ENCODE data around the gene LRP3. TPM values are rescaled to one million over a fixed set of nuclear protein-coding genes. Genes with fewer than 3 reads are reported as not detected.

Gene LRP3
- total and polyA plus RNA-seq, 2 donors (not counting 1 experiment from before 2014, with no cell fraction given): 0.10 TPM; not detected in 1

GRCh38 chr19:33235996-33236350, 41.8 kb downstream of the LRP3 start:
- Mint-ChIP-seq H3K4me1 (peaks cover 6% of the 10 kb centered on the region), H3K4me3 (no peak overlapping the region), H3K9me3 (ENCODE audit: insufficient read depth) (no peaks in the 10 kb centered on the region), H3K27me3 (peaks cover 7% of the 10 kb centered on the region), H3K27ac (no peak overlapping the region)
- Histone ChIP-seq H3K27me3 (replicated peaks in 1 of 4; ENCODE audit: control extremely low read depth in 1 of 4, control insufficient read depth in 3 of 4, insufficient read depth in 4 of 4, low read length in 3 of 4) (peaks cover 0 to 5% (median 0%) of the 10 kb centered on the region in 4 experiments), H2AFZ (ENCODE audit: insufficient read depth, low read depth, low read length, poor library complexity, severe bottlenecking) (peak overlapping the region; percentile 64), H3K79me2 (ENCODE audit: control insufficient read depth, insufficient read depth, low read length) (no peaks in the 10 kb centered on the region), H3K9ac (ENCODE audit: low read length) (no peak overlapping the region), H3K9me3 (ENCODE audit: control extremely low read depth in 1 of 3, control insufficient read depth in 2 of 3, insufficient read depth in 1 of 3, low read length in 2 of 3) (no peaks in the 10 kb centered on the region), H3K27ac (ENCODE audit: low read length in 2 of 2) (no peak overlapping the region), H3K4me2 (replicated peaks; ENCODE audit: low read depth, low read length, poor library complexity, severe bottlenecking) (peak overlapping the region; percentile 57), H3K4me3 (ENCODE audit: control extremely low read depth in 1 of 5, extremely low read depth in 1 of 5, insufficient read depth in 1 of 5, low read depth in 2 of 5, low read length in 4 of 5) (no peak overlapping the region), H4K20me1 (ENCODE audit: control insufficient read depth, insufficient read depth, low read length, poor library complexity, severe bottlenecking) (no peaks in the 10 kb centered on the region), H3K4me1 (ENCODE audit: control insufficient read depth in 2 of 2, insufficient read depth in 2 of 2, low read length in 2 of 2) (peaks cover 0 to 6% of the 10 kb centered on the region in 2 donors), H3K36me3 (replicated peaks in 1 of 2; ENCODE audit: control extremely low read depth in 1 of 2, control insufficient read depth in 1 of 2, extremely low read depth in 1 of 2, insufficient read depth in 2 of 2, low read length in 1 of 2) (no peaks in the 10 kb centered on the region)
- 93% methylated on average over 20 of the region's 20 CpGs for WGBS (ENCODE audit: insufficient coverage)
- ChIA-PET CTCF (interaction anchor here (1.0 to 14.9 kb wide), 13 partner anchors 10 to 195 kb away, joined by 3 to 211 read pairs (median 6); partner anchors contain the start of genes CEBPA and CEBPG), POLR2A (no interaction called here)
- TF ChIP-seq, protein P1, sequence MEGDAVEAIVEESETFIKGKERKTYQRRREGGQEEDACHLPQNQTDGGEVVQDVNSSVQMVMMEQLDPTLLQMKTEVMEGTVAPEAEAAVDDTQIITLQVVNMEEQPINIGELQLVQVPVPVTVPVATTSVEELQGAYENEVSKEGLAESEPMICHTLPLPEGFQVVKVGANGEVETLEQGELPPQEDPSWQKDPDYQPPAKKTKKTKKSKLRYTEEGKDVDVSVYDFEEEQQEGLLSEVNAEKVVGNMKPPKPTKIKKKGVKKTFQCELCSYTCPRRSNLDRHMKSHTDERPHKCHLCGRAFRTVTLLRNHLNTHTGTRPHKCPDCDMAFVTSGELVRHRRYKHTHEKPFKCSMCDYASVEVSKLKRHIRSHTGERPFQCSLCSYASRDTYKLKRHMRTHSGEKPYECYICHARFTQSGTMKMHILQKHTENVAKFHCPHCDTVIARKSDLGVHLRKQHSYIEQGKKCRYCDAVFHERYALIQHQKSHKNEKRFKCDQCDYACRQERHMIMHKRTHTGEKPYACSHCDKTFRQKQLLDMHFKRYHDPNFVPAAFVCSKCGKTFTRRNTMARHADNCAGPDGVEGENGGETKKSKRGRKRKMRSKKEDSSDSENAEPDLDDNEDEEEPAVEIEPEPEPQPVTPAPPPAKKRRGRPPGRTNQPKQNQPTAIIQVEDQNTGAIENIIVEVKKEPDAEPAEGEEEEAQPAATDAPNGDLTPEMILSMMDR (IDR thresholded peaks at IDR 0.05): no peak
- no peak for TF ChIP-seq EZH2 (IDR thresholded peaks at IDR 0.05; ENCODE audit: borderline replicate concordance, insufficient read depth, low read depth, low read length, poor library complexity, severe bottlenecking)
- DNase-seq (no peak), ATAC-seq (ENCODE audit: low read depth) (no peak)
- intact Hi-C loops (cut with micrococcal nuclease): loop anchor here (1.0 to 10.0 kb wide), 2 partner anchors 171 to 1479 kb away; no protein-coding TSS in a partner anchor

DNA sequence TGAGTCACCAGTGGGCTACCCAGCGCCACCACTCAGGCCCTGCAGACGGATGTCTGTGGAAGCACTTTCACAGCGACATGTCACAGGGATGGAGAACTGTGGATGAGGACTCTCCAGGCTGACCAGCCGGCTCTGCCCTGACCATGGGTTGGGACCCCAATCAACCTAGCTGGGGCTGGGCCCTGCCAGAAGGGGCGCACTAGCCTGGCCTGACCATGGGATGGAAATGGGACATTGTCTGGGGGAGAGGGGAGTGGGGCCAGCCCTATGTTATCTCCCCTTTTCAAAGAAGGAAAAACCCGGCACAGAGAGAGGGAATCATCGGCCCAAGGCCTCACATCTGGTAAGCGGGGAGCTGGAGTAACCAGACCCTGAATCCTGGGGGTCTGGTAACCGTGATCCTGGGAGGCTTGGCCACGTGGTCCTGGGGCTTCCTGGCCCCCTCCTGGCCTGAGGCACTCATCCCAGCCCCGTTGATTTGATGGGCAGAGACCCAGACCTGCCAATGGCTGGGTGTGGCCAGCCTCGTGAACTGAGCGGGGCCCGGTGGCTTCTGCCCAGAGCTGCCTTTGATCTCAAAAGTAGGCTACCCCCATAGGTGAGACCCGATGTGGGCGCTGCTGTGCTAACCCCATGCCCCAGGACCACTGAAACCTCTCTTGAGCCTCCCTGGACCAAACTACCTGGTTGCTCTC, 42.7 kb downstream of the LRP3 start:
- no peaks in the 10 kb centered on the region for H3K9me3 Mint-ChIP-seq (ENCODE audit: insufficient read depth)
- ATAC-seq (ENCODE audit: low read depth): no peak
- H3K4me1 Mint-ChIP-seq: peaks cover 6% of the 10 kb centered on the region
- H3K9me3 ChIP-seq (ENCODE audit: control extremely low read depth in 1 of 3, control insufficient read depth in 2 of 3, insufficient read depth in 1 of 3, low read length in 2 of 3): no peaks in the 10 kb centered on the region
- no peak for TF ChIP-seq EZH2 (IDR thresholded peaks at IDR 0.05; ENCODE audit: borderline replicate concordance, insufficient read depth, low read depth, low read length, poor library complexity, severe bottlenecking)
- TF ChIP-seq, protein P1 (IDR thresholded peaks at IDR 0.05): no peak
- 86% methylated on average over 15 of the region's 16 CpGs for WGBS (ENCODE audit: insufficient coverage)
- peaks cover 5% of the 10 kb centered on the region for H3K27me3 Mint-ChIP-seq
- no peak for DNase-seq
- H3K4me3 ChIP-seq (ENCODE audit: control extremely low read depth in 1 of 5, extremely low read depth in 1 of 5, insufficient read depth in 1 of 5, low read depth in 2 of 5, low read length in 4 of 5): no peak overlapping the region
- H3K27me3 ChIP-seq (replicated peaks in 1 of 4; ENCODE audit: control extremely low read depth in 1 of 4, control insufficient read depth in 3 of 4, insufficient read depth in 4 of 4, low read length in 3 of 4): peaks cover 0 to 8% (median 0%) of the 10 kb centered on the region in 4 experiments
- H4K20me1 ChIP-seq (ENCODE audit: control insufficient read depth, insufficient read depth, low read length, poor library complexity, severe bottlenecking): no peaks in the 10 kb centered on the region
- no peaks in the 10 kb centered on the region for H3K79me2 ChIP-seq (ENCODE audit: control insufficient read depth, insufficient read depth, low read length)
- intact Hi-C loops (cut with micrococcal nuclease): loop anchor here (10.0 kb wide), 1 partner anchor 1478 kb away; no protein-coding TSS in a partner anchor
- H3K27ac ChIP-seq (ENCODE audit: low read length in 2 of 2): no peak overlapping the region
- no peak overlapping the region for H3K27ac Mint-ChIP-seq
- H3K4me3 Mint-ChIP-seq: no peak overlapping the region
- ChIA-PET CTCF (interaction anchor here (0.6 to 14.9 kb wide), 12 partner anchors 9 to 178 kb away, joined by 3 to 211 read pairs (median 5); partner anchors contain the start of gene CEBPA), POLR2A (no interaction called here)
- H3K4me2 ChIP-seq (replicated peaks; ENCODE audit: low read depth, low read length, poor library complexity, severe bottlenecking): no peak overlapping the region
- no peak overlapping the region for H2AFZ ChIP-seq (ENCODE audit: insufficient read depth, low read depth, low read length, poor library complexity, severe bottlenecking)
- no peak overlapping the region for H3K9ac ChIP-seq (ENCODE audit: low read length)
- H3K36me3 ChIP-seq (replicated peaks in 1 of 2; ENCODE audit: control extremely low read depth in 1 of 2, control insufficient read depth in 1 of 2, extremely low read depth in 1 of 2, insufficient read depth in 2 of 2, low read length in 1 of 2): no peaks in the 10 kb centered on the region
- peaks cover 0 to 6% of the 10 kb centered on the region in 2 donors for H3K4me1 ChIP-seq (ENCODE audit: control insufficient read depth in 2 of 2, insufficient read depth in 2 of 2, low read length in 2 of 2)

All from B cell (primary cell).